ENCODE data around the gene PRDM2.

The PRDM2 gene

GRCh38 chr1:13759072-13759471, 59.1 kb downstream of the PRDM2 start:
- H3K27me3 ChIP-seq (ENCODE audit: insufficient read depth, low read depth, severe bottlenecking): no peaks in the 10 kb centered on the region
- H3K27ac ChIP-seq: no peak overlapping the region
- H3K36me3 ChIP-seq: peaks cover 2% of the 10 kb centered on the region
- DNase-seq: no peak
- no peaks in the 10 kb centered on the region for H3K9me3 ChIP-seq (ENCODE audit: severe bottlenecking)
- no peak for TF ChIP-seq CTCF (IDR thresholded peaks at IDR 0.05; ENCODE audit: low read depth, low read length)
- no peak overlapping the region for H3K4me3 ChIP-seq (ENCODE audit: low read depth, low read length)

GRCh38 chr1:13760340-13760739, 60.4 kb downstream of the PRDM2 start:
- Histone ChIP-seq H3K27ac (no peak overlapping the region), H3K4me3 (ENCODE audit: low read depth, low read length) (no peak overlapping the region), H3K9me3 (ENCODE audit: severe bottlenecking) (no peaks in the 10 kb centered on the region), H3K27me3 (ENCODE audit: insufficient read depth, low read depth, severe bottlenecking) (no peaks in the 10 kb centered on the region), H3K36me3 (no peaks in the 10 kb centered on the region)
- TF ChIP-seq CTCF (IDR thresholded peaks at IDR 0.05; ENCODE audit: low read depth, low read length): no peak
- DNase-seq: no peak

- H3K27me3 ChIP-seq (ENCODE audit: insufficient read depth, low read depth, severe bottlenecking): no peaks in the 10 kb centered on the region
- no peak overlapping the region for H3K4me3 ChIP-seq (ENCODE audit: low read depth, low read length)
- no peaks in the 10 kb centered on the region for H3K36me3 ChIP-seq
- no peak for DNase-seq
- no peak overlapping the region for H3K27ac ChIP-seq
- TF ChIP-seq CTCF (IDR thresholded peaks at IDR 0.05; ENCODE audit: low read depth, low read length): no peak
- no peaks in the 10 kb centered on the region for H3K9me3 ChIP-seq (ENCODE audit: severe bottlenecking)
Measured at GRCh38 chr1:13760921-13761320, 60.9 kb downstream of the PRDM2 start.

GRCh38 chr1:13761883-13762282, 61.9 kb downstream of the PRDM2 start:
- no peak overlapping the region for H3K27ac ChIP-seq
- no peak overlapping the region for H3K4me3 ChIP-seq (ENCODE audit: low read depth, low read length)
- no peaks in the 10 kb centered on the region for H3K27me3 ChIP-seq (ENCODE audit: insufficient read depth, low read depth, severe bottlenecking)
- TF ChIP-seq CTCF (IDR thresholded peaks at IDR 0.05; ENCODE audit: low read depth, low read length): no peak
- no peaks in the 10 kb centered on the region for H3K9me3 ChIP-seq (ENCODE audit: severe bottlenecking)
- no peak for DNase-seq
- H3K36me3 ChIP-seq: no peaks in the 10 kb centered on the region

GRCh38 chr1:13762642-13763041, 62.7 kb downstream of the PRDM2 start:
- Histone ChIP-seq H3K4me3 (ENCODE audit: low read depth, low read length) (no peak overlapping the region), H3K27ac (no peak overlapping the region), H3K36me3 (no peaks in the 10 kb centered on the region), H3K27me3 (ENCODE audit: insufficient read depth, low read depth, severe bottlenecking) (no peaks in the 10 kb centered on the region), H3K9me3 (ENCODE audit: severe bottlenecking) (no peaks in the 10 kb centered on the region)
- no peak for TF ChIP-seq CTCF (IDR thresholded peaks at IDR 0.05; ENCODE audit: low read depth, low read length)
- DNase-seq: no peak

- no peak for DNase-seq
- no peaks in the 10 kb centered on the region for H3K36me3 ChIP-seq
- no peak for TF ChIP-seq CTCF (IDR thresholded peaks at IDR 0.05; ENCODE audit: low read depth, low read length)
- H3K27ac ChIP-seq: no peak overlapping the region
- H3K9me3 ChIP-seq (ENCODE audit: severe bottlenecking): no peaks in the 10 kb centered on the region
- no peaks in the 10 kb centered on the region for H3K27me3 ChIP-seq (ENCODE audit: insufficient read depth, low read depth, severe bottlenecking)
- H3K4me3 ChIP-seq (ENCODE audit: low read depth, low read length): no peak overlapping the region
Measured at GRCh38 chr1:13763222-13763621, 63.2 kb downstream of the PRDM2 start.

Measured in WERI-Rb-1 (cell line).